Measurements from ENCODE around the gene GUCY1A2.

- no peak for TF ChIP-seq CTCF (IDR thresholded peaks at IDR 0.05; ENCODE audit: insufficient read depth, low read depth, low read length)
- no peak for TF ChIP-seq EZH2 (IDR thresholded peaks at IDR 0.05; ENCODE audit: insufficient read depth, low read length)
Measured at GRCh38 chr11:107044503-107044902, 26.2 kb upstream of the GUCY1A2 start.

Data from astrocyte (in vitro differentiated cells and primary cell).